Chondrocyte (in vitro differentiated cells): Measurements from ENCODE around the gene EYS. TPM values are rescaled to one million over a fixed set of nuclear protein-coding genes. Genes with fewer than 3 reads are reported as not detected.

ENCODE experiments used
- DNase-seq: peaks from one replicate; pipeline ENCODE4 v3.0.0; 2021; ENCODE audit warnings: mixed read lengths, low spot score
- H3K27ac Mint-ChIP-seq: one replicate; pipeline ENCODE4 v1.8.0; 2021; ENCODE audit warnings: mild to moderate bottlenecking, moderate library complexity, mixed read lengths; ENCODE audit not compliant: unreplicated experiment
- H3K27me3 Mint-ChIP-seq: 2 replicates; pipeline ENCODE4 v1.8.0; 2021; ENCODE audit warnings: low read depth, mixed read lengths
- H3K36me3 Mint-ChIP-seq: 2 replicates; pipeline ENCODE4 v1.8.0; 2021; ENCODE audit warnings: low read depth, mixed read lengths
- H3K4me1 Mint-ChIP-seq: 2 replicates; pipeline ENCODE4 v1.8.0; 2021; ENCODE audit warnings: low read depth, mild to moderate bottlenecking, mixed read lengths
- H3K4me3 Mint-ChIP-seq: one replicate; pipeline ENCODE4 v1.8.0; 2021; ENCODE audit warnings: mild to moderate bottlenecking, moderate library complexity, mixed read lengths; ENCODE audit not compliant: unreplicated experiment
- H3K9me3 Mint-ChIP-seq: 2 replicates; pipeline ENCODE4 v1.8.0; 2021; ENCODE audit warnings: low read depth, mixed read lengths
- CTCF ChIP-seq: fragments of 200-600 bp; sonication (generic); IDR thresholded peaks from 2 replicates; pipeline ENCODE4 v1.5.0; 2021; ENCODE audit warnings: antibody characterized with exemption, mild to moderate bottlenecking, moderate library complexity
- total RNA-seq: library from RNA; stranded (reverse); gene quantifications from 3 replicates; pipeline ENCODE4 v1.2.1, GENCODE V29; 2021

Gene EYS
- total RNA-seq, 1 donor from 2014 or later: not detected

GRCh38 chr6:64213697-64214096, 1493.3 kb downstream of the EYS start:
- Mint-ChIP-seq H3K4me1 (peaks cover 6% of the 10 kb centered on the region), H3K27me3 (peaks cover 3% of the 10 kb centered on the region), H3K4me3 (no peak overlapping the region), H3K36me3 (no peaks in the 10 kb centered on the region), H3K27ac (no peak overlapping the region), H3K9me3 (no peaks in the 10 kb centered on the region)
- no peak for TF ChIP-seq CTCF
- DNase-seq: no peak

GRCh38 chr6:64197246-64197645, 1509.8 kb downstream of the EYS start:
- H3K9me3 Mint-ChIP-seq: no peaks in the 10 kb centered on the region
- no peak for TF ChIP-seq CTCF
- H3K27ac Mint-ChIP-seq: no peak overlapping the region
- no peaks in the 10 kb centered on the region for H3K4me1 Mint-ChIP-seq
- no peak for DNase-seq
- H3K27me3 Mint-ChIP-seq: no peaks in the 10 kb centered on the region
- no peaks in the 10 kb centered on the region for H3K36me3 Mint-ChIP-seq
- H3K4me3 Mint-ChIP-seq: no peak overlapping the region

GRCh38 chr6:64186592-64186991, 1520.4 kb downstream of the EYS start:
- no peak overlapping the region for H3K27ac Mint-ChIP-seq
- H3K9me3 Mint-ChIP-seq: no peaks in the 10 kb centered on the region
- DNase-seq: no peak
- no peak overlapping the region for H3K4me3 Mint-ChIP-seq
- H3K27me3 Mint-ChIP-seq: peaks cover 5% of the 10 kb centered on the region
- no peaks in the 10 kb centered on the region for H3K4me1 Mint-ChIP-seq
- no peak for TF ChIP-seq CTCF
- no peaks in the 10 kb centered on the region for H3K36me3 Mint-ChIP-seq

GRCh38 chr6:64185621-64186020, 1521.4 kb downstream of the EYS start:
- H3K4me3 Mint-ChIP-seq: no peak overlapping the region

GRCh38 chr6:64175296-64175695, 1531.7 kb downstream of the EYS start:
- Mint-ChIP-seq H3K27me3 (peaks cover 9% of the 10 kb centered on the region), H3K4me1 (no peaks in the 10 kb centered on the region), H3K4me3 (no peak overlapping the region), H3K9me3 (no peaks in the 10 kb centered on the region), H3K27ac (no peak overlapping the region), H3K36me3 (no peaks in the 10 kb centered on the region)
- no peak for TF ChIP-seq CTCF
- no peak for DNase-seq

More at GRCh38 chr6:64185621-64186020, 1521.4 kb downstream of the EYS start:
- H3K4me1 Mint-ChIP-seq: no peaks in the 10 kb centered on the region
- DNase-seq: no peak
- H3K9me3 Mint-ChIP-seq: no peaks in the 10 kb centered on the region
- no peak overlapping the region for H3K27ac Mint-ChIP-seq
- no peaks in the 10 kb centered on the region for H3K36me3 Mint-ChIP-seq
- peaks cover 5% of the 10 kb centered on the region for H3K27me3 Mint-ChIP-seq
- TF ChIP-seq CTCF: no peak
